K562 (cell line): ENCODE data around the gene MYL9. TPM values are rescaled to one million over a fixed set of nuclear protein-coding genes. Genes with fewer than 3 reads are reported as not detected.

Experiments used
- ATF1 ChIP-seq, 2 experiments: fragments of 450-650 bp in 1 of 2; IDR thresholded peaks; 2 replicates each; pipeline ENCODE4 v1.6.1; 2016; ENCODE audit warnings: missing compliant biosample characterization in 1 of 2, missing genetic modification characterization in 1 of 2
- CCAR2 ChIP-seq: fragments of 200-400 bp; formaldehyde crosslinking; IDR thresholded peaks from 2 replicates; pipeline ENCODE4 v1.6.1; 2017; ENCODE audit warnings: mild to moderate bottlenecking, low read depth, low read length
- CHD1 ChIP-seq: fragments of 200-600 bp; sonication (generic); IDR thresholded peaks from one replicate; pipeline ENCODE4 v1.6.1; 2012; ENCODE audit warnings: mild to moderate bottlenecking, moderate library complexity, low read length, inconsistent platforms
- DIDO1 ChIP-seq: fragments of 450-650 bp; IDR thresholded peaks from 2 replicates; pipeline ENCODE4 v1.6.1; 2016; ENCODE audit warnings: low read depth, missing biosample characterization, missing genetic modification characterization
- MTA1 ChIP-seq: fragments of 450-650 bp; IDR thresholded peaks from 2 replicates; pipeline ENCODE4 v1.6.1; 2017; ENCODE audit warnings: borderline replicate concordance
- MTA3 ChIP-seq: fragments of 450-650 bp; formaldehyde crosslinking; IDR thresholded peaks from 2 replicates; pipeline ENCODE4 v1.6.1; 2017; ENCODE audit warnings: mild to moderate bottlenecking, borderline replicate concordance
- NRF1 ChIP-seq, 2 experiments: fragments of 450-650 bp; IDR thresholded peaks in 1 of 2; conservative IDR thresholded peaks in 1 of 2; 2 replicates each; pipeline ENCODE4 v1.6.1; 2014; ENCODE audit warnings: mild to moderate bottlenecking in 2 of 2
- OTX1 ChIP-seq: fragments of 450-650 bp; formaldehyde crosslinking; IDR thresholded peaks from 2 replicates; pipeline ENCODE4 v1.4.0; 2022; ENCODE audit warnings: mild to moderate bottlenecking
- RCOR1 ChIP-seq, 2 experiments: IDR thresholded peaks; 2 replicates each; pipeline ENCODE4 v1.6.1; 2012; ENCODE audit warnings: low read depth in 2 of 2, low read length in 2 of 2, borderline replicate concordance in 1 of 2, improper control_type of control experiment in 1 of 2
- SMARCA4 ChIP-seq: fragments of 450-650 bp; IDR thresholded peaks from 2 replicates; pipeline ENCODE4 v1.6.1; 2016
- SUPT5H ChIP-seq: fragments of 450-650 bp; IDR thresholded peaks from 2 replicates; pipeline ENCODE4 v1.6.1; 2016
- TRIM28 ChIP-seq: fragments of 450-650 bp; IDR thresholded peaks from 2 replicates; pipeline ENCODE4 v1.6.1; 2017
- ZNF384 ChIP-seq: IDR thresholded peaks from 2 replicates; pipeline ENCODE4 v1.6.1; 2012; ENCODE audit warnings: low read depth, low read length, improper control_type of control experiment
- ZNF699 ChIP-seq: fragments of 250-450 bp; sonication (Bioruptor Pico); IDR thresholded peaks from 2 replicates; pipeline ENCODE4 v1.8.0; 2021; ENCODE audit warnings: mild to moderate bottlenecking, moderate library complexity; ENCODE audit not compliant: insufficient replicate concordance
- polyA plus RNA-seq, 8 experiments: library from polyadenylated mRNA; depleted of rRNA in 4 of 8; stranded (reverse) in 5 of 8; unstranded in 3 of 8; fragments of >200 nt; fragmentation: Nextera tagmentation in 2 of 8; fragmentation: Illumina TruSeq in 1 of 8; extraction: Ambion mirVana in 2 of 8; extraction: Trizol in 1 of 8; gene quantifications; 2 replicates each; pipeline versions ENCODE4 v1.2.1 to v1.2.3, GENCODE V29; 2011 to 2014; ENCODE audit warnings: inconsistent platforms in 1 of 8, missing spikeins in 1 of 8
- total RNA-seq, 7 experiments: library from RNA; depleted of rRNA in 6 of 7; stranded (reverse); fragments of >200 nt in 6 of 7; fragmentation: Illumina TruSeq in 2 of 7; extraction: Trizol in 2 of 7; gene quantifications; 2 replicates each; pipeline versions ENCODE4 v1.2.1 to v1.2.3, GENCODE V29; 2011 to 2021; ENCODE audit warnings: low replicate concordance in 1 of 7
- TF ChIP-seq, protein P1 (sequence below): fragments of 450-650 bp; IDR thresholded peaks from 2 replicates; pipeline ENCODE4 v1.6.1; 2018; ENCODE audit not compliant: partially characterized antibody
- TF ChIP-seq, protein P2 (sequence below): fragments of 150-350 bp; conservative IDR thresholded peaks from 2 replicates; pipeline ENCODE4 v1.6.1; 2014; ENCODE audit warnings: low read length
- TF ChIP-seq, protein P3 (sequence below): fragments of 450-650 bp; formaldehyde crosslinking; IDR thresholded peaks from 2 replicates; pipeline ENCODE4 v1.4.0; 2020; ENCODE audit warnings: mild to moderate bottlenecking, mixed read lengths
- TF ChIP-seq, protein P4 (sequence below): sonication (generic); formaldehyde crosslinking; IDR thresholded peaks from 2 replicates; pipeline ENCODE4 v1.8.0; 2022; ENCODE audit warnings: mild to moderate bottlenecking, missing genetic modification reagents, borderline replicate concordance

MYL9 gene
- total and polyA plus RNA-seq, 9 of the 15 experiments (the other 6 are each of a cell fraction or from before 2014, with no cell fraction given): 0.11 to 3.2 (median 0.81) TPM; not detected in 1

DNA sequence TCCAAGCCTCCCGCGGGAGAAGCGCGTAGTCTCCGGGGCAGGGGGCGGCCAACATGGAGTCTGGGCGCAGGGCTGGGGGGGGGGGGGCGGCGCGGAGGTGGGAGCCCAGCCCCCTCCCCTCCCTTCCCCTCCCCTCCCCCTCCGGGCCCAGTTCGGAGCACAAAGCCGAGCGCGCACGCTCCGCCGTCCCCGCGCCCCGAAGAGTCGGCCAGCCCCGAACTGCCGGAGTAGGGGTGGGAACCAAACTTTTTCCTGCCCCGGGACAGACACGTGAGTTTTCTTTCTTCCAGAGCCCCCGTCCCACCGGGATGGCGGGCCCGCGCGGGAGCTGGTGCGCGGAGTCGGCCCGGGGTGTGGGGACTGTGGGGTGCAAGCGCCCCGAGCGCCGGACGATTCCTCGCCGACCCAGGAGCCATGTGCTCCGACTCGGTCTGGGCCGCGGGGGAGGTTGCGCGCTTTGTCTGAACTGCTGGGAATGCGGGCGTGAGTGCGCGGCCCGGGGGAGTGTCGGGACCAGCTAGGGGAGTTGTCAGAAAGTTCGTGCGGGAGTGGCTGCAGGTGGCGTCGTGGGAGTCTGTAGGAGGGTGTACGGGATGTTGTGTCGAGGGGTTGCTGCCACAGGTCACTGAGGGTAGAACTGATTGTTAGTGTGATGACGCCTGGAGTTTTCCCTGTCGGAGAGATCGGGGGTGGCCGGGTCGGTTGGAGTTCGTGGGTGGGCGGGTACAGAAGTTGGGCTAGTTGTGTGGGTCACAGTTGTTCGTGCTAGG, 33.2 kb downstream of the MYL9 start (continued):
- TF ChIP-seq, protein P1, sequence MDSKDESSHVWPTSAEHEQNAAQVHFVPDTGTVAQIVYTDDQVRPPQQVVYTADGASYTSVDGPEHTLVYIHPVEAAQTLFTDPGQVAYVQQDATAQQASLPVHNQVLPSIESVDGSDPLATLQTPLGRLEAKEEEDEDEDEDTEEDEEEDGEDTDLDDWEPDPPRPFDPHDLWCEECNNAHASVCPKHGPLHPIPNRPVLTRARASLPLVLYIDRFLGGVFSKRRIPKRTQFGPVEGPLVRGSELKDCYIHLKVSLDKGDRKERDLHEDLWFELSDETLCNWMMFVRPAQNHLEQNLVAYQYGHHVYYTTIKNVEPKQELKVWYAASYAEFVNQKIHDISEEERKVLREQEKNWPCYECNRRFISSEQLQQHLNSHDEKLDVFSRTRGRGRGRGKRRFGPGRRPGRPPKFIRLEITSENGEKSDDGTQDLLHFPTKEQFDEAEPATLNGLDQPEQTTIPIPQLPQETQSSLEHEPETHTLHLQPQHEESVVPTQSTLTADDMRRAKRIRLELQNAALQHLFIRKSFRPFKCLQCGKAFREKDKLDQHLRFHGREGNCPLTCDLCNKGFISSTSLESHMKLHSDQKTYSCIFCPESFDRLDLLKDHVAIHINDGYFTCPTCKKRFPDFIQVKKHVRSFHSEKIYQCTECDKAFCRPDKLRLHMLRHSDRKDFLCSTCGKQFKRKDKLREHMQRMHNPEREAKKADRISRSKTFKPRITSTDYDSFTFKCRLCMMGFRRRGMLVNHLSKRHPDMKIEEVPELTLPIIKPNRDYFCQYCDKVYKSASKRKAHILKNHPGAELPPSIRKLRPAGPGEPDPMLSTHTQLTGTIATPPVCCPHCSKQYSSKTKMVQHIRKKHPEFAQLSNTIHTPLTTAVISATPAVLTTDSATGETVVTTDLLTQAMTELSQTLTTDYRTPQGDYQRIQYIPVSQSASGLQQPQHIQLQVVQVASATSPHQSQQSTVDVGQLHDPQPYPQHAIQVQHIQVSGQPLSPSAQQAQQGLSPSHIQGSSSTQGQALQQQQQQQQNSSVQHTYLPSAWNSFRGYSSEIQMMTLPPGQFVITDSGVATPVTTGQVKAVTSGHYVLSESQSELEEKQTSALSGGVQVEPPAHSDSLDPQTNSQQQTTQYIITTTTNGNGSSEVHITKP: peak; percentile 37
- no peak for TF ChIP-seq ZNF384
- TF ChIP-seq TRIM28: no peak
- no peak for TF ChIP-seq CHD1
- TF ChIP-seq MTA1: peak; percentile 46; the same call in 1 of the 2 replicates
- peak; percentile 70 for TF ChIP-seq SUPT5H
- no peak for TF ChIP-seq ATF1 (CRISPR knock-in tag; IDR thresholded peaks at IDR 0.05)
- peak; percentile 42; the same call in 1 of the 2 replicates for TF ChIP-seq ATF1 (tag; IDR thresholded peaks at IDR 0.05)
- TF ChIP-seq, protein P2, sequence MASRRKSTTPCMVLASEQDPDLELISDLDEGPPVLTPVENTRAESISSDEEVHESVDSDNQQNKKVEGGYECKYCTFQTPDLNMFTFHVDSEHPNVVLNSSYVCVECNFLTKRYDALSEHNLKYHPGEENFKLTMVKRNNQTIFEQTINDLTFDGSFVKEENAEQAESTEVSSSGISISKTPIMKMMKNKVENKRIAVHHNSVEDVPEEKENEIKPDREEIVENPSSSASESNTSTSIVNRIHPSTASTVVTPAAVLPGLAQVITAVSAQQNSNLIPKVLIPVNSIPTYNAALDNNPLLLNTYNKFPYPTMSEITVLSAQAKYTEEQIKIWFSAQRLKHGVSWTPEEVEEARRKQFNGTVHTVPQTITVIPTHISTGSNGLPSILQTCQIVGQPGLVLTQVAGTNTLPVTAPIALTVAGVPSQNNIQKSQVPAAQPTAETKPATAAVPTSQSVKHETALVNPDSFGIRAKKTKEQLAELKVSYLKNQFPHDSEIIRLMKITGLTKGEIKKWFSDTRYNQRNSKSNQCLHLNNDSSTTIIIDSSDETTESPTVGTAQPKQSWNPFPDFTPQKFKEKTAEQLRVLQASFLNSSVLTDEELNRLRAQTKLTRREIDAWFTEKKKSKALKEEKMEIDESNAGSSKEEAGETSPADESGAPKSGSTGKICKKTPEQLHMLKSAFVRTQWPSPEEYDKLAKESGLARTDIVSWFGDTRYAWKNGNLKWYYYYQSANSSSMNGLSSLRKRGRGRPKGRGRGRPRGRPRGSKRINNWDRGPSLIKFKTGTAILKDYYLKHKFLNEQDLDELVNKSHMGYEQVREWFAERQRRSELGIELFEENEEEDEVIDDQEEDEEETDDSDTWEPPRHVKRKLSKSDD: no peak
- 0 out of 2 replicates have a peak, but pooled peaks have one; percentile 15 for TF ChIP-seq SMARCA4
- TF ChIP-seq DIDO1 (tag): no peak
- TF ChIP-seq MTA3: peak; percentile 20; the same call in 1 of the 2 replicates
- TF ChIP-seq, protein P3, sequence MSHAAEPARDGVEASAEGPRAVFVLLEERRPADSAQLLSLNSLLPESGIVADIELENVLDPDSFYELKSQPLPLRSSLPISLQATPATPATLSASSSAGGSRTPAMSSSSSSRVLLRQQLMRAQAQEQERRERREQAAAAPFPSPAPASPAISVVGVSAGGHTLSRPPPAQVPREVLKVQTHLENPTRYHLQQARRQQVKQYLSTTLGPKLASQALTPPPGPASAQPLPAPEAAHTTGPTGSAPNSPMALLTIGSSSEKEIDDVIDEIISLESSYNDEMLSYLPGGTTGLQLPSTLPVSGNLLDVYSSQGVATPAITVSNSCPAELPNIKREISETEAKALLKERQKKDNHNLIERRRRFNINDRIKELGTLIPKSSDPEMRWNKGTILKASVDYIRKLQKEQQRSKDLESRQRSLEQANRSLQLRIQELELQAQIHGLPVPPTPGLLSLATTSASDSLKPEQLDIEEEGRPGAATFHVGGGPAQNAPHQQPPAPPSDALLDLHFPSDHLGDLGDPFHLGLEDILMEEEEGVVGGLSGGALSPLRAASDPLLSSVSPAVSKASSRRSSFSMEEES: no peak
- TF ChIP-seq RCOR1 (IDR thresholded peaks at IDR 0.05; ENCODE audit: borderline replicate concordance in 1 of 2, low read depth in 2 of 2, low read length in 2 of 2): peak in 1 of 2 experiments; percentile 64; a peak in 1 of 4 replicates
- TF ChIP-seq NRF1 (conservative IDR thresholded peaks at IDR 0.05 in 1 of 2, IDR thresholded peaks at IDR 0.05 in 1 of 2): peak; percentile 48 to 60; a peak in 3 of 4 replicates
- TF ChIP-seq CCAR2: no peak
- TF ChIP-seq, protein P4, sequence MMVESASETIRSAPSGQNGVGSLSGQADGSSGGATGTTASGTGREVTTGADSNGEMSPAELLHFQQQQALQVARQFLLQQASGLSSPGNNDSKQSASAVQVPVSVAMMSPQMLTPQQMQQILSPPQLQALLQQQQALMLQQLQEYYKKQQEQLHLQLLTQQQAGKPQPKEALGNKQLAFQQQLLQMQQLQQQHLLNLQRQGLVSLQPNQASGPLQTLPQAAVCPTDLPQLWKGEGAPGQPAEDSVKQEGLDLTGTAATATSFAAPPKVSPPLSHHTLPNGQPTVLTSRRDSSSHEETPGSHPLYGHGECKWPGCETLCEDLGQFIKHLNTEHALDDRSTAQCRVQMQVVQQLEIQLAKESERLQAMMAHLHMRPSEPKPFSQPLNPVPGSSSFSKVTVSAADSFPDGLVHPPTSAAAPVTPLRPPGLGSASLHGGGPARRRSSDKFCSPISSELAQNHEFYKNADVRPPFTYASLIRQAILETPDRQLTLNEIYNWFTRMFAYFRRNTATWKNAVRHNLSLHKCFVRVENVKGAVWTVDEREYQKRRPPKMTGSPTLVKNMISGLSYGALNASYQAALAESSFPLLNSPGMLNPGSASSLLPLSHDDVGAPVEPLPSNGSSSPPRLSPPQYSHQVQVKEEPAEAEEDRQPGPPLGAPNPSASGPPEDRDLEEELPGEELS (CRISPR knock-in tag): no peak
- no peak for TF ChIP-seq OTX1 (CRISPR knock-in tag)
- TF ChIP-seq ZNF699: no peak
